HUES6 (cell line): Measurements from ENCODE around the gene CCDC83.
"Not testable (repeated sequence)": the region's sequence is repeated elsewhere in the genome, so short reads cannot be mapped to it uniquely, and the experiment has no call there.

Experiments
- H3K27ac ChIP-seq: 2 replicates; pipeline ENCODE4 v1.7.0; 2013; ENCODE audit warnings: low read depth, mild to moderate bottlenecking, low read length, inconsistent platforms
- H3K27me3 ChIP-seq: 2 replicates; pipeline ENCODE4 v1.6.1; 2013; ENCODE audit warnings: low read length; ENCODE audit not compliant: control insufficient read depth, insufficient read depth
- H3K36me3 ChIP-seq: 2 replicates; pipeline ENCODE4 v1.6.1; 2013; ENCODE audit warnings: low read length; ENCODE audit not compliant: control insufficient read depth, insufficient read depth
- H3K4me1 ChIP-seq: 2 replicates; pipeline ENCODE4 v1.6.1; 2013; ENCODE audit warnings: low read length; ENCODE audit not compliant: control insufficient read depth, insufficient read depth
- H3K4me3 ChIP-seq: 2 replicates; pipeline ENCODE4 v1.5.1; 2013; ENCODE audit warnings: low read depth, low read length
- H3K9ac ChIP-seq: one replicate; pipeline ENCODE4 v1.6.1; 2013; ENCODE audit warnings: mild to moderate bottlenecking, low read length
- H3K9me3 ChIP-seq: 2 replicates; pipeline ENCODE4 v1.6.1; 2013; ENCODE audit warnings: low read depth, low read length; ENCODE audit not compliant: control insufficient read depth, insufficient read depth

CCDC83 gene

GRCh38 chr11:85914425-85914824 is 59.2 kb downstream of the CCDC83 start:
- Histone ChIP-seq H3K4me3 (no peak overlapping the region), H3K27me3 (no peaks in the 10 kb centered on the region), H3K4me1 (peaks cover 7% of the 10 kb centered on the region; the same call in 1 of the 2 replicates), H3K9ac (no peak overlapping the region), H3K27ac (no peak overlapping the region), H3K36me3 (no peaks in the 10 kb centered on the region), H3K9me3 (peaks cover 10% of the 10 kb centered on the region)

GRCh38 chr11:85918910-85919794 is 64.0 kb downstream of the CCDC83 start:
- H3K9ac ChIP-seq = no peak overlapping the region
- H3K4me3 ChIP-seq = no peak overlapping the region
- no peaks in the 10 kb centered on the region for H3K36me3 ChIP-seq
- peaks cover 10% of the 10 kb centered on the region for H3K9me3 ChIP-seq
- no peaks in the 10 kb centered on the region for H3K27me3 ChIP-seq
- no peak overlapping the region for H3K27ac ChIP-seq
- peaks cover 7% of the 10 kb centered on the region; the same call in 1 of the 2 replicates for H3K4me1 ChIP-seq

- Histone ChIP-seq H3K27ac (no peak overlapping the region), H3K9me3 (0 out of 2 replicates have a peak, but pooled peaks cover 2% of the 10 kb centered on the region), H3K36me3 (no peaks in the 10 kb centered on the region), H3K27me3 (no peaks in the 10 kb centered on the region), H3K4me3 (no peak overlapping the region), H3K9ac (no peak overlapping the region), H3K4me1 (peaks cover 7% of the 10 kb centered on the region; the same call in 1 of the 2 replicates)
Observed at GRCh38 chr11:85922367-85922766, 67.2 kb downstream of the CCDC83 start.

GRCh38 chr11:85923455-85923854 is 68.3 kb downstream of the CCDC83 start:
- H3K27me3 ChIP-seq = no peaks in the 10 kb centered on the region
- no peak overlapping the region for H3K4me3 ChIP-seq
- no peaks in the 10 kb centered on the region for H3K36me3 ChIP-seq
- no peak overlapping the region for H3K27ac ChIP-seq
- no peak overlapping the region for H3K9ac ChIP-seq
- peaks cover 7% of the 10 kb centered on the region; the same call in 1 of the 2 replicates for H3K4me1 ChIP-seq
- H3K9me3 ChIP-seq = 0 out of 2 replicates have a peak, but pooled peaks cover 2% of the 10 kb centered on the region

GRCh38 chr11:85926653-85927214 is 71.6 kb downstream of the CCDC83 start:
- H3K27ac ChIP-seq, H3K4me3 ChIP-seq, H3K27me3 ChIP-seq, H3K9ac ChIP-seq, H3K4me1 ChIP-seq, H3K9me3 ChIP-seq, H3K36me3 ChIP-seq: not testable (repeated sequence)

- H3K27me3 ChIP-seq = no peaks in the 10 kb centered on the region; the same call in 1 of the 2 replicates
- H3K9me3 ChIP-seq = no peaks in the 10 kb centered on the region
- no peak overlapping the region for H3K27ac ChIP-seq
- H3K4me1 ChIP-seq = no peaks in the 10 kb centered on the region
- no peak overlapping the region for H3K9ac ChIP-seq
- no peak overlapping the region for H3K4me3 ChIP-seq
- no peaks in the 10 kb centered on the region for H3K36me3 ChIP-seq
Observed at GRCh38 chr11:85930879-85931366, 75.7 kb downstream of the CCDC83 start.

GRCh38 chr11:85934596-85935169 is 79.5 kb downstream of the CCDC83 start:
- no peaks in the 10 kb centered on the region; the same call in 1 of the 2 replicates for H3K27me3 ChIP-seq
- no peak overlapping the region; the same call in 1 of the 2 replicates for H3K4me3 ChIP-seq
- H3K9me3 ChIP-seq = no peaks in the 10 kb centered on the region
- no peak overlapping the region for H3K9ac ChIP-seq
- no peak overlapping the region for H3K27ac ChIP-seq
- H3K36me3 ChIP-seq = no peaks in the 10 kb centered on the region
- H3K4me1 ChIP-seq = no peaks in the 10 kb centered on the region

- Histone ChIP-seq H3K4me3 (no peak overlapping the region), H3K9ac (no peak overlapping the region), H3K4me1 (no peaks in the 10 kb centered on the region), H3K27me3 (no peaks in the 10 kb centered on the region; the same call in 1 of the 2 replicates), H3K27ac (no peak overlapping the region), H3K36me3 (no peaks in the 10 kb centered on the region), H3K9me3 (no peaks in the 10 kb centered on the region)
Observed at GRCh38 chr11:85935751-85936150, 80.6 kb downstream of the CCDC83 start.

- no peak overlapping the region for H3K27ac ChIP-seq
- H3K9ac ChIP-seq = no peak overlapping the region
- H3K4me1 ChIP-seq = no peaks in the 10 kb centered on the region
- H3K9me3 ChIP-seq = no peaks in the 10 kb centered on the region
- no peaks in the 10 kb centered on the region for H3K36me3 ChIP-seq
- H3K4me3 ChIP-seq = no peak overlapping the region
- H3K27me3 ChIP-seq = no peaks in the 10 kb centered on the region; the same call in 1 of the 2 replicates
Observed at GRCh38 chr11:85937835-85938234, 82.7 kb downstream of the CCDC83 start.

- Histone ChIP-seq H3K4me3 (no peak overlapping the region), H3K9me3 (no peaks in the 10 kb centered on the region), H3K4me1 (no peaks in the 10 kb centered on the region), H3K27me3 (no peaks in the 10 kb centered on the region; the same call in 1 of the 2 replicates), H3K27ac (no peak overlapping the region), H3K9ac (no peak overlapping the region), H3K36me3 (no peaks in the 10 kb centered on the region)
Observed at GRCh38 chr11:85939099-85940015, 84.2 kb downstream of the CCDC83 start.
